Activated B cell treated with CpG ODN at 0.5 μM for 24 hours (primary cell): Measurements from ENCODE around the gene SEPTIN1. TPM values are rescaled to one million over a fixed set of nuclear protein-coding genes. Genes with fewer than 3 reads are reported as not detected.

Experiments used
- total RNA-seq: library from RNA; stranded (reverse); gene quantifications from 2 replicates; pipeline ENCODE4 v1.2.3, GENCODE V29; 2022

The SEPTIN1 gene
- total RNA-seq, 1 donor from 2014 or later, result 192 TPM

Other genes starting within 250 kb of the SEPTIN1 start
- 1,030 and 1,060 TPM in 2 replicates for gene CORO1A, start 199.0 kb downstream of the SEPTIN1 start, total RNA-seq
- 145 and 174 TPM in 2 replicates for gene BOLA2B, start 188.9 kb downstream of the SEPTIN1 start, total RNA-seq
- 54.2 and 77.0 TPM in 2 replicates for gene SLX1A, start 188.7 kb downstream of the SEPTIN1 start, total RNA-seq
- gene SULT1A3, start 183.3 kb downstream of the SEPTIN1 start, total RNA-seq, result 15.7 and 23.3 TPM in 2 replicates
- 42.9 and 48.1 TPM in 2 replicates for gene NPIPB13, start 134.1 kb downstream of the SEPTIN1 start, total RNA-seq
- 87.8 and 88.0 TPM in 2 replicates for gene CD2BP2, start 27.3 kb downstream of the SEPTIN1 start, total RNA-seq
- gene TBC1D10B, start 12.1 kb downstream of the SEPTIN1 start, total RNA-seq, result 46.3 and 50.2 TPM in 2 replicates
- not detected in 2 replicates for gene MYL11, start 7.8 kb downstream of the SEPTIN1 start, total RNA-seq
- gene ZNF48, start 12.9 kb upstream of the SEPTIN1 start, total RNA-seq, result 11.7 and 13.0 TPM in 2 replicates
- gene ZNF771, start 25.0 kb upstream of the SEPTIN1 start, total RNA-seq, result 4.4 and 5.2 TPM in 2 replicates
- gene DCTPP1, start 47.5 kb upstream of the SEPTIN1 start, total RNA-seq, result 66.7 and 81.5 TPM in 2 replicates
- gene SEPHS2, start 63.3 kb upstream of the SEPTIN1 start, total RNA-seq, result 79.1 and 80.0 TPM in 2 replicates
- 216 and 240 TPM in 2 replicates for gene ITGAL, start 90.2 kb upstream of the SEPTIN1 start, total RNA-seq
- 29.2 and 30.7 TPM in 2 replicates for gene ZNF768, start 144.0 kb upstream of the SEPTIN1 start, total RNA-seq
- gene ZNF747, start 152.3 kb upstream of the SEPTIN1 start, total RNA-seq, result 16.3 and 21.6 TPM in 2 replicates
- 16.1 and 19.2 TPM in 2 replicates for gene ZNF764, start 175.8 kb upstream of the SEPTIN1 start, total RNA-seq
- 13.9 and 14.7 TPM in 2 replicates for gene ZNF688, start 189.2 kb upstream of the SEPTIN1 start, total RNA-seq
- 20.0 and 22.8 TPM in 2 replicates for gene ZNF785, start 203.1 kb upstream of the SEPTIN1 start, total RNA-seq
- gene ZNF689, start 227.8 kb upstream of the SEPTIN1 start, total RNA-seq, result 10.1 and 11.6 TPM in 2 replicates